HEK293 (cell line): ENCODE measurements around the gene TCEAL7.

Experiments used
- CTCF ChIA-PET: fragments of 350-600 bp; formaldehyde crosslinking; extraction: SDS; loops from one replicate; lab custom pipeline; 2021; ENCODE audit warnings: antibody characterized with exemption; lab: Yijun Ruan, JAX
- POLR2A ChIA-PET: fragments of 300-600 bp; formaldehyde crosslinking; extraction: SDS; loops from one replicate; lab custom pipeline; 2020; ENCODE audit warnings: antibody characterized with exemption, inconsistent platforms; lab: Yijun Ruan, JAX
- H3K27ac ChIP-seq: fragments of 200-500 bp; sonication (Bioruptor generic); 2 replicates; pipeline ENCODE4 v1.5.1; 2014; ENCODE audit warnings: low read depth, low read length, control low read depth, inconsistent platforms; ENCODE audit errors: extremely low read depth
- H3K36me3 ChIP-seq, 2 experiments: fragments of 200-500 bp in 1 of 2; sonication (Bioruptor generic) in 1 of 2; 1 replicate in 1 of 2; 2 replicates in 1 of 2; pipeline ENCODE4 v1.5.1; 2014 to 2017; ENCODE audit warnings: inconsistent platforms in 2 of 2, low read length in 2 of 2; ENCODE audit not compliant: control insufficient read depth in 2 of 2, insufficient read depth in 1 of 2
- H3K4me1 ChIP-seq: fragments of 200-500 bp; sonication (Bioruptor generic); 2 replicates; pipeline ENCODE4 v1.5.1; 2014; ENCODE audit warnings: mild to moderate bottlenecking, low read length, inconsistent platforms; ENCODE audit not compliant: control insufficient read depth, insufficient read depth
- H3K4me3 ChIP-seq: 2 replicates; pipeline ENCODE4 v1.5.1; 2011; ENCODE audit warnings: low read depth, mild to moderate bottlenecking, control low read depth, low read length, moderate library complexity
- H3K9me3 ChIP-seq: fragments of 200-500 bp; sonication (Bioruptor generic); 2 replicates; pipeline ENCODE4 v1.5.1; 2014; ENCODE audit warnings: low read depth, low read length, inconsistent platforms; ENCODE audit not compliant: control insufficient read depth, insufficient read depth
- HIC1 ChIP-seq: fragments of 450-650 bp; formaldehyde crosslinking; IDR thresholded peaks from 2 replicates; pipeline ENCODE4 v1.5.1; 2016; ENCODE audit warnings: missing biosample characterization, missing genetic modification characterization
- KLF1 ChIP-seq: fragments of 450-650 bp; formaldehyde crosslinking; IDR thresholded peaks from 2 replicates; pipeline ENCODE4 v1.5.1; 2016; ENCODE audit warnings: missing biosample characterization, missing genetic modification characterization
- KLF16 ChIP-seq: fragments of 450-650 bp; formaldehyde crosslinking; IDR thresholded peaks from 2 replicates; pipeline ENCODE4 v1.5.1; 2017; ENCODE audit warnings: missing biosample characterization, missing genetic modification characterization
- ZNF121 ChIP-seq: fragments of 450-650 bp; formaldehyde crosslinking; IDR thresholded peaks from 2 replicates; pipeline ENCODE4 v1.5.1; 2016; ENCODE audit warnings: missing biosample characterization, missing genetic modification characterization
- ZNF175 ChIP-seq: fragments of 450-650 bp; formaldehyde crosslinking; IDR thresholded peaks from 2 replicates; pipeline ENCODE4 v1.5.1; 2016; ENCODE audit warnings: missing biosample characterization, missing genetic modification characterization
- ZNF214 ChIP-seq: fragments of 450-650 bp; formaldehyde crosslinking; IDR thresholded peaks from 2 replicates; pipeline ENCODE4 v1.5.1; 2017; ENCODE audit warnings: missing biosample characterization, mild to moderate bottlenecking, missing genetic modification characterization, borderline replicate concordance
- ZNF423 ChIP-seq: fragments of 450-650 bp; formaldehyde crosslinking; IDR thresholded peaks from 2 replicates; pipeline ENCODE4 v1.5.1; 2016; ENCODE audit warnings: missing biosample characterization, missing genetic modification characterization
- ZNF548 ChIP-seq: fragments of 450-650 bp; formaldehyde crosslinking; IDR thresholded peaks from 2 replicates; pipeline ENCODE4 v1.5.1; 2016; ENCODE audit warnings: missing biosample characterization, missing genetic modification characterization
- ZNF549 ChIP-seq: fragments of 450-650 bp; IDR thresholded peaks from 2 replicates; pipeline ENCODE4 v1.5.1; 2018; ENCODE audit warnings: missing biosample characterization, missing genetic modification characterization, mild to moderate bottlenecking, inconsistent platforms, moderate library complexity
- ZNF677 ChIP-seq: fragments of 450-650 bp; IDR thresholded peaks from 2 replicates; pipeline ENCODE4 v1.5.0; 2018; ENCODE audit warnings: missing biosample characterization, mild to moderate bottlenecking, missing genetic modification characterization, moderate library complexity
- ZNF76 ChIP-seq: fragments of 450-650 bp; formaldehyde crosslinking; IDR thresholded peaks from 2 replicates; pipeline ENCODE4; 2016; ENCODE audit warnings: low read depth, missing biosample characterization, missing genetic modification characterization, borderline replicate concordance
- TF ChIP-seq, protein P1 (sequence below): fragments of 450-650 bp; formaldehyde crosslinking; IDR thresholded peaks from 2 replicates; pipeline ENCODE4 v1.5.1; 2016; ENCODE audit warnings: missing biosample characterization, missing genetic modification characterization, borderline replicate concordance
- TF ChIP-seq, protein P2 (sequence below): fragments of 450-650 bp; formaldehyde crosslinking; IDR thresholded peaks from 2 replicates; pipeline ENCODE4 v1.5.1; 2017; ENCODE audit warnings: missing biosample characterization, missing genetic modification characterization

The TCEAL7 gene

DNA sequence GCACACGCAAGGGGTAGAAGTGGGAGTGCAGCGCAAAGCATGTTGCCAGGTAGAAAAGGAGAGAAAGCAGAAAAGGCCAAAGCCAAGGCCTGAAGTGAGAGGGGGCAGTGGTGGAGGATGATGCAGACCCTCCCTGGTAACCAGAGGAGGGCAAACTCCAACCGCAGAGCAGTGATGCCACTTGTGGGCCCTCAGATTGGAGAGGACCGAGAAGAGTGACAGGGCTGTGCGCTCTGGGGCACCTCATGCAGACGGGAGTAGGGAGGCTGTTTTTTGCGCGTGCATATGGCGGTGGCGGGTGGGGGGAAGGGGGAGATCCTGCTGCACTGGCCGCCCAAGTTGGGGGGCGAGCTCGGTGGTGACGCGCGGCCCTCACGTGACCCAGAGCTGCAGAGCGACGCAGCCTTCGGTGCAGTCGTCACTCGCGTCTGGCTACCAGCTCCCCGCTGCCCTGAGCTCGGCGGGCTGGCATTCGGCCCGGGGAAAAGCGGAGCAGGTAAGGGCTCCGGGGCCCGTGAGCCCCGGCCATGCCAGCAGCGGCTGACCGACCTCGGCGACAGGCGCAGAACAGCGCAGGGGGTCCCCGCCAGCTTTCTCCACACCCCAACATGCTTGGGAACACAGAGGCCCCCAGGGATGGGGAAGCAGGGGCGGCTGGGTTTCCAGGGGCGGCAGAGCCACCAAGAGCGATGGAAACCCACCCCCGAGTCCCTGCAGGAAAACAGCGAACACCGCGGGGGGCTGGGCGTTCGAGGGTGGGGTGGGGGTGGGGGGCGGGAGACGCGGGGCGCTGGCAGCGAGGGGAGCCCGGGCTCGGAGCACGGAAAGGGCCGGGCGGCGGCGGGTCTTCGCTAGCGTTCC, 46.3 kb downstream of the TCEAL7 start, which contains the start of gene BEX3 (continued):
- TF ChIP-seq, protein P1, sequence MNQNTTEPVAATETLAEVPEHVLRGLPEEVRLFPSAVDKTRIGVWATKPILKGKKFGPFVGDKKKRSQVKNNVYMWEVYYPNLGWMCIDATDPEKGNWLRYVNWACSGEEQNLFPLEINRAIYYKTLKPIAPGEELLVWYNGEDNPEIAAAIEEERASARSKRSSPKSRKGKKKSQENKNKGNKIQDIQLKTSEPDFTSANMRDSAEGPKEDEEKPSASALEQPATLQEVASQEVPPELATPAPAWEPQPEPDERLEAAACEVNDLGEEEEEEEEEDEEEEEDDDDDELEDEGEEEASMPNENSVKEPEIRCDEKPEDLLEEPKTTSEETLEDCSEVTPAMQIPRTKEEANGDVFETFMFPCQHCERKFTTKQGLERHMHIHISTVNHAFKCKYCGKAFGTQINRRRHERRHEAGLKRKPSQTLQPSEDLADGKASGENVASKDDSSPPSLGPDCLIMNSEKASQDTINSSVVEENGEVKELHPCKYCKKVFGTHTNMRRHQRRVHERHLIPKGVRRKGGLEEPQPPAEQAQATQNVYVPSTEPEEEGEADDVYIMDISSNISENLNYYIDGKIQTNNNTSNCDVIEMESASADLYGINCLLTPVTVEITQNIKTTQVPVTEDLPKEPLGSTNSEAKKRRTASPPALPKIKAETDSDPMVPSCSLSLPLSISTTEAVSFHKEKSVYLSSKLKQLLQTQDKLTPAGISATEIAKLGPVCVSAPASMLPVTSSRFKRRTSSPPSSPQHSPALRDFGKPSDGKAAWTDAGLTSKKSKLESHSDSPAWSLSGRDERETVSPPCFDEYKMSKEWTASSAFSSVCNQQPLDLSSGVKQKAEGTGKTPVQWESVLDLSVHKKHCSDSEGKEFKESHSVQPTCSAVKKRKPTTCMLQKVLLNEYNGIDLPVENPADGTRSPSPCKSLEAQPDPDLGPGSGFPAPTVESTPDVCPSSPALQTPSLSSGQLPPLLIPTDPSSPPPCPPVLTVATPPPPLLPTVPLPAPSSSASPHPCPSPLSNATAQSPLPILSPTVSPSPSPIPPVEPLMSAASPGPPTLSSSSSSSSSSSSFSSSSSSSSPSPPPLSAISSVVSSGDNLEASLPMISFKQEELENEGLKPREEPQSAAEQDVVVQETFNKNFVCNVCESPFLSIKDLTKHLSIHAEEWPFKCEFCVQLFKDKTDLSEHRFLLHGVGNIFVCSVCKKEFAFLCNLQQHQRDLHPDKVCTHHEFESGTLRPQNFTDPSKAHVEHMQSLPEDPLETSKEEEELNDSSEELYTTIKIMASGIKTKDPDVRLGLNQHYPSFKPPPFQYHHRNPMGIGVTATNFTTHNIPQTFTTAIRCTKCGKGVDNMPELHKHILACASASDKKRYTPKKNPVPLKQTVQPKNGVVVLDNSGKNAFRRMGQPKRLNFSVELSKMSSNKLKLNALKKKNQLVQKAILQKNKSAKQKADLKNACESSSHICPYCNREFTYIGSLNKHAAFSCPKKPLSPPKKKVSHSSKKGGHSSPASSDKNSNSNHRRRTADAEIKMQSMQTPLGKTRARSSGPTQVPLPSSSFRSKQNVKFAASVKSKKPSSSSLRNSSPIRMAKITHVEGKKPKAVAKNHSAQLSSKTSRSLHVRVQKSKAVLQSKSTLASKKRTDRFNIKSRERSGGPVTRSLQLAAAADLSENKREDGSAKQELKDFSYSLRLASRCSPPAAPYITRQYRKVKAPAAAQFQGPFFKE: no peak
- TF ChIP-seq HIC1 (peak; percentile 65), ZNF548 (tag by site-specific recombination) (no peak), ZNF175 (no peak), ZNF423 (tag by site-specific recombination) (0 out of 2 replicates have a peak, but pooled peaks have one; percentile 13), KLF16 (peak; percentile 78), ZNF121 (peak; percentile 74)
- TF ChIP-seq, protein P2, sequence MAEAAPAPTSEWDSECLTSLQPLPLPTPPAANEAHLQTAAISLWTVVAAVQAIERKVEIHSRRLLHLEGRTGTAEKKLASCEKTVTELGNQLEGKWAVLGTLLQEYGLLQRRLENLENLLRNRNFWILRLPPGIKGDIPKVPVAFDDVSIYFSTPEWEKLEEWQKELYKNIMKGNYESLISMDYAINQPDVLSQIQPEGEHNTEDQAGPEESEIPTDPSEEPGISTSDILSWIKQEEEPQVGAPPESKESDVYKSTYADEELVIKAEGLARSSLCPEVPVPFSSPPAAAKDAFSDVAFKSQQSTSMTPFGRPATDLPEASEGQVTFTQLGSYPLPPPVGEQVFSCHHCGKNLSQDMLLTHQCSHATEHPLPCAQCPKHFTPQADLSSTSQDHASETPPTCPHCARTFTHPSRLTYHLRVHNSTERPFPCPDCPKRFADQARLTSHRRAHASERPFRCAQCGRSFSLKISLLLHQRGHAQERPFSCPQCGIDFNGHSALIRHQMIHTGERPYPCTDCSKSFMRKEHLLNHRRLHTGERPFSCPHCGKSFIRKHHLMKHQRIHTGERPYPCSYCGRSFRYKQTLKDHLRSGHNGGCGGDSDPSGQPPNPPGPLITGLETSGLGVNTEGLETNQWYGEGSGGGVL: peak; percentile 96

DNA sequence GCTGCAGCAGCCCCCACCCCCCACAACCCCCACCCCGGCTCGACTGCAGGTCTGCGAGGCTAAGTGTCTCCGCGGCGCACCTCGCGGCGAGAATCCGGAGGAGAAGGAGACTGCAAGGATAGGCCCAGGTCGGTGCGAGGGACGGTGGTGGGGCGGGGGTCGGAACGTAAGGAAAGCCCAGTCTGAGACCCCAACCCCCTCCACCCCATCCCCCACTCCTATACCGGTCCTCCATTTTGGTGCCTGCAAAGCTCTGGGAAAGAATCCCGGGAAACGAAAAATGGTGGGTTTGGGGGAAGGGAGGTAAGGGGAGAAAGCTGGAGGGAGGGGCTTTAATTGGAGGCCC, 46.9 kb downstream of the TCEAL7 start:
- Histone ChIP-seq H3K4me3 (peak overlapping the region; percentile 77), H3K4me1 (no peaks in the 10 kb centered on the region), H3K9me3 (no peaks in the 10 kb centered on the region; the same call in 1 of the 2 replicates), H3K27ac (no peak overlapping the region; the same call in 1 of the 2 replicates), H3K36me3 (peaks cover 4 to 23% of the 10 kb centered on the region in 2 experiments; a peak in 2 of 3 replicates)
- TF ChIP-seq ZNF549 (tag by site-specific recombination) (no peak), ZNF214 (tag by site-specific recombination) (no peak), ZNF677 (no peak), ZNF76 (tag by site-specific recombination) (no peak), KLF1 (tag by site-specific recombination) (no peak)
- TF ChIP-seq, protein P1: no peak
- ChIA-PET CTCF (interaction anchor here (1.4 kb wide), 2 partner anchors 33 to 185 kb away, joined by 3 to 6 read pairs; no protein-coding TSS in a partner anchor), POLR2A (interaction anchor here (0.6 to 2.1 kb wide), 6 partner anchors 8 to 153 kb away, joined by 3 to 12 read pairs (median 6); partner anchors contain the start of gene TCEAL9)
